Measurements from ENCODE around the gene CCND1.

CCND1 gene

GRCh38 chr11:69660001-69660500 is 19.1 kb downstream of the CCND1 start:
- TF ChIP-seq POLR2AphosphoS5 (IDR thresholded peaks at IDR 0.05; ENCODE audit: low read depth, low read length), result no peak
- TF ChIP-seq SIN3A (IDR thresholded peaks at IDR 0.05; ENCODE audit: borderline replicate concordance, insufficient read depth, low read length), result no peak
- TF ChIP-seq TAF1 (IDR thresholded peaks at IDR 0.05; ENCODE audit: borderline replicate concordance, insufficient read depth, low read length), result no peak
- TF ChIP-seq, protein P1, sequence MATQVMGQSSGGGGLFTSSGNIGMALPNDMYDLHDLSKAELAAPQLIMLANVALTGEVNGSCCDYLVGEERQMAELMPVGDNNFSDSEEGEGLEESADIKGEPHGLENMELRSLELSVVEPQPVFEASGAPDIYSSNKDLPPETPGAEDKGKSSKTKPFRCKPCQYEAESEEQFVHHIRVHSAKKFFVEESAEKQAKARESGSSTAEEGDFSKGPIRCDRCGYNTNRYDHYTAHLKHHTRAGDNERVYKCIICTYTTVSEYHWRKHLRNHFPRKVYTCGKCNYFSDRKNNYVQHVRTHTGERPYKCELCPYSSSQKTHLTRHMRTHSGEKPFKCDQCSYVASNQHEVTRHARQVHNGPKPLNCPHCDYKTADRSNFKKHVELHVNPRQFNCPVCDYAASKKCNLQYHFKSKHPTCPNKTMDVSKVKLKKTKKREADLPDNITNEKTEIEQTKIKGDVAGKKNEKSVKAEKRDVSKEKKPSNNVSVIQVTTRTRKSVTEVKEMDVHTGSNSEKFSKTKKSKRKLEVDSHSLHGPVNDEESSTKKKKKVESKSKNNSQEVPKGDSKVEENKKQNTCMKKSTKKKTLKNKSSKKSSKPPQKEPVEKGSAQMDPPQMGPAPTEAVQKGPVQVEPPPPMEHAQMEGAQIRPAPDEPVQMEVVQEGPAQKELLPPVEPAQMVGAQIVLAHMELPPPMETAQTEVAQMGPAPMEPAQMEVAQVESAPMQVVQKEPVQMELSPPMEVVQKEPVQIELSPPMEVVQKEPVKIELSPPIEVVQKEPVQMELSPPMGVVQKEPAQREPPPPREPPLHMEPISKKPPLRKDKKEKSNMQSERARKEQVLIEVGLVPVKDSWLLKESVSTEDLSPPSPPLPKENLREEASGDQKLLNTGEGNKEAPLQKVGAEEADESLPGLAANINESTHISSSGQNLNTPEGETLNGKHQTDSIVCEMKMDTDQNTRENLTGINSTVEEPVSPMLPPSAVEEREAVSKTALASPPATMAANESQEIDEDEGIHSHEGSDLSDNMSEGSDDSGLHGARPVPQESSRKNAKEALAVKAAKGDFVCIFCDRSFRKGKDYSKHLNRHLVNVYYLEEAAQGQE (IDR thresholded peaks at IDR 0.05; ENCODE audit: insufficient read depth in 1 of 2, low read depth in 2 of 2, low read length in 2 of 2), result no peak

DNA sequence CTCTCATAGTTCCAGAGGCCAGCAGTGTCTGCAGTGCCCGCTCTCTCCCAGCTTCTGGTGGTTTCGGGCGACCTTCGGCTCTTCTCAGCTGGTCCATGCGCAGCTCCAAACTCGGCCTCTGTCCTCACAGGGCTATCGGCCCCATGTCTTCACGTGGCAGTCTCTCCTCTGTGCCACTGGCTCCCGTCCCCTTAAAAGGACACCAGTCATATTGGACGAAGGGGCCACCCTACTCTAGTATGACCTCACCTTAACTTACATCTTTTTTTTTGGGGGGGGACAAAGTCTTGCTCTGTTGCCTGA is 20.4 kb downstream of the CCND1 start:
- no peak for TF ChIP-seq SIN3A (IDR thresholded peaks at IDR 0.05; ENCODE audit: borderline replicate concordance, insufficient read depth, low read length)
- TF ChIP-seq TAF1 (IDR thresholded peaks at IDR 0.05; ENCODE audit: borderline replicate concordance, insufficient read depth, low read length), result no peak
- TF ChIP-seq FOXP2 (optimal IDR thresholded peaks at IDR 0.05; ENCODE audit: borderline replicate concordance, extremely low read depth, extremely low read length, insufficient read depth), result no peak

GRCh38 chr11:69662021-69662698 is 21.2 kb downstream of the CCND1 start:
- TF ChIP-seq SIN3A (IDR thresholded peaks at IDR 0.05; ENCODE audit: borderline replicate concordance, insufficient read depth, low read length), result no peak
- TF ChIP-seq POLR2AphosphoS5 (IDR thresholded peaks at IDR 0.05; ENCODE audit: low read depth, low read length), result no peak
- no peak for TF ChIP-seq TAF1 (IDR thresholded peaks at IDR 0.05; ENCODE audit: borderline replicate concordance, insufficient read depth, low read length)
- TF ChIP-seq FOXP2 (optimal IDR thresholded peaks at IDR 0.05; ENCODE audit: borderline replicate concordance, extremely low read depth, extremely low read length, insufficient read depth), result no peak
- TF ChIP-seq, protein P1 (IDR thresholded peaks at IDR 0.05; ENCODE audit: insufficient read depth in 1 of 2, low read depth in 2 of 2, low read length in 2 of 2), result no peak

GRCh38 chr11:69662806-69663205 is 21.9 kb downstream of the CCND1 start:
- TF ChIP-seq TAF1 (IDR thresholded peaks at IDR 0.05; ENCODE audit: borderline replicate concordance, insufficient read depth, low read length), result no peak
- TF ChIP-seq, protein P1 (IDR thresholded peaks at IDR 0.05; ENCODE audit: insufficient read depth in 1 of 2, low read depth in 2 of 2, low read length in 2 of 2), result no peak
- no peak for TF ChIP-seq FOXP2 (optimal IDR thresholded peaks at IDR 0.05; ENCODE audit: borderline replicate concordance, extremely low read depth, extremely low read length, insufficient read depth)
- no peak for TF ChIP-seq POLR2AphosphoS5 (IDR thresholded peaks at IDR 0.05; ENCODE audit: low read depth, low read length)
- TF ChIP-seq SIN3A (IDR thresholded peaks at IDR 0.05; ENCODE audit: borderline replicate concordance, insufficient read depth, low read length), result no peak

DNA sequence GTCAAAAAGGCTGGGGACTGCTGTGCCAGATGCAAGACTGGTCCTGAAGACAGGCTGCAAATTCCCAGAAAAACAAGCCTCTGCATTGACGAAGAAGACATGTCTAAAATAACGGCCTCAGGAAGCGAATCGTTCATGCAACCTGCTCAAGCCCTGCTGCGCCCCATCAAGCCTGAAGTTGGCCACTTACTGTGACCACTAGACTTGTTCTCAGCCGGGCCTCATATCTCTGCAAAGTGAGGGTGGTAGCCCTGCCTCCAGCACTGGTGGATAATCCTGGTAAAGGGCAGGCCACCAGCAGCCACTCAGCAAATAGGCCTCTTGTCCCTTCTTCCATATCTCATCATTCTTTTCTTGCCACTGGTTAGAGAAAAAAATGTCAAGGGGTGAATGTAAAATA is 22.4 kb downstream of the CCND1 start:
- TF ChIP-seq, protein P1 (IDR thresholded peaks at IDR 0.05; ENCODE audit: insufficient read depth in 1 of 2, low read depth in 2 of 2, low read length in 2 of 2), result no peak
- TF ChIP-seq TAF1 (IDR thresholded peaks at IDR 0.05; ENCODE audit: borderline replicate concordance, insufficient read depth, low read length), result no peak
- TF ChIP-seq POLR2AphosphoS5 (IDR thresholded peaks at IDR 0.05; ENCODE audit: low read depth, low read length), result no peak
- TF ChIP-seq FOXP2 (optimal IDR thresholded peaks at IDR 0.05; ENCODE audit: borderline replicate concordance, extremely low read depth, extremely low read length, insufficient read depth), result no peak
- no peak for TF ChIP-seq SIN3A (IDR thresholded peaks at IDR 0.05; ENCODE audit: borderline replicate concordance, insufficient read depth, low read length)

Data from PFSK-1 (cell line).